NOMO-1 treated with dmso at 0.1 percent for 144 hours (cell line): ENCODE results near the gene RASAL1.
"Not testable (repeated sequence)": the region's sequence is repeated elsewhere in the genome, so short reads cannot be mapped to it uniquely, and the experiment has no call there.

ENCODE experiments used
- DNase-seq: peaks from one replicate; lab custom pipeline; 2025; ENCODE audit not compliant: unreplicated experiment; lab: John Stamatoyannopoulos, UW

The RASAL1 gene

GRCh38 chr12:113142173-113142885 lies 6.8 kb upstream of the RASAL1 start:
- DNase-seq: peak; percentile 67

GRCh38 chr12:113141716-113142115 lies 6.2 kb upstream of the RASAL1 start:
- DNase-seq: not testable (repeated sequence)

GRCh38 chr12:113140706-113141105 lies 5.1 kb upstream of the RASAL1 start:
- DNase-seq: no peak

GRCh38 chr12:113138826-113139225 lies 3.3 kb upstream of the RASAL1 start:
- DNase-seq: no peak

GRCh38 chr12:113137861-113138783 lies 2.6 kb upstream of the RASAL1 start:
- DNase-seq: no peak

- no peak for DNase-seq
Observed at GRCh38 chr12:113136990-113137511, 1.5 kb upstream of the RASAL1 start.

- DNase-seq: no peak
Observed at GRCh38 chr12:113136128-113136989, 798 bp upstream of the RASAL1 start.

- no peak for DNase-seq
Observed at GRCh38 chr12:113134521-113134951, 1.0 kb downstream of the RASAL1 start.

- DNase-seq: no peak
Observed at GRCh38 chr12:113134071-113134470, 1.5 kb downstream of the RASAL1 start.

GRCh38 chr12:113133666-113134065 lies 1.9 kb downstream of the RASAL1 start:
- no peak for DNase-seq

GRCh38 chr12:113133036-113133435 lies 2.5 kb downstream of the RASAL1 start:
- no peak for DNase-seq

GRCh38 chr12:113131556-113131955 lies 4.0 kb downstream of the RASAL1 start:
- DNase-seq: no peak

- no peak for DNase-seq
Observed at GRCh38 chr12:113130457-113131135, 5.0 kb downstream of the RASAL1 start.

- no peak for DNase-seq
Observed at GRCh38 chr12:113129664-113130456, 5.7 kb downstream of the RASAL1 start.

GRCh38 chr12:113128802-113129663 lies 6.5 kb downstream of the RASAL1 start:
- no peak for DNase-seq

GRCh38 chr12:113127791-113128199 lies 7.8 kb downstream of the RASAL1 start:
- no peak for DNase-seq

GRCh38 chr12:113120670-113121370 lies 14.7 kb downstream of the RASAL1 start:
- DNase-seq: no peak
